CD4-positive, alpha-beta T cell treated with Interleukin-15 for 1 hour (primary cell): ENCODE results near the gene OTOA.
A peak's percentile ranks its signal among the peaks of the same experiment; 100 is the strongest.
"Not testable (repeated sequence)": the region's sequence is repeated elsewhere in the genome, so short reads cannot be mapped to it uniquely, and the experiment has no call there.

Experiments used
- DNase-seq: peaks from one replicate; pipeline ENCODE4 v3.0.0-alpha.2; 2020

Gene OTOA

GRCh38 chr16:21683184-21683583, 19.4 kb downstream of the OTOA start:
- DNase-seq = no peak

GRCh38 chr16:21684199-21684598, 20.4 kb downstream of the OTOA start:
- no peak for DNase-seq

GRCh38 chr16:21685034-21685455, 21.3 kb downstream of the OTOA start:
- no peak for DNase-seq

- no peak for DNase-seq
Observed at GRCh38 chr16:21689107-21689506, 25.3 kb downstream of the OTOA start.

GRCh38 chr16:21690967-21691366, 27.2 kb downstream of the OTOA start:
- DNase-seq = not testable (repeated sequence)

- no peak for DNase-seq
Observed at GRCh38 chr16:21694609-21695008, 30.8 kb downstream of the OTOA start.

- DNase-seq = no peak
Observed at GRCh38 chr16:21697032-21697431, 33.3 kb downstream of the OTOA start.

GRCh38 chr16:21698169-21699032, 34.6 kb downstream of the OTOA start:
- DNase-seq = no peak

- DNase-seq = no peak
Observed at GRCh38 chr16:21701271-21701670, 37.5 kb downstream of the OTOA start.

GRCh38 chr16:21702276-21702675, 38.5 kb downstream of the OTOA start:
- no peak for DNase-seq

GRCh38 chr16:21703156-21703555, 39.4 kb downstream of the OTOA start:
- DNase-seq = no peak

- DNase-seq = no peak
Observed at GRCh38 chr16:21703589-21704174, 39.9 kb downstream of the OTOA start.

GRCh38 chr16:21704266-21704665, 40.5 kb downstream of the OTOA start:
- DNase-seq = no peak

- DNase-seq = no peak
Observed at GRCh38 chr16:21704733-21705132, 41.0 kb downstream of the OTOA start.

GRCh38 chr16:21708533-21709115, 44.9 kb downstream of the OTOA start:
- DNase-seq = peak; percentile 75

- DNase-seq = no peak
Observed at GRCh38 chr16:21710938-21711337, 47.2 kb downstream of the OTOA start.

- DNase-seq = no peak
Observed at GRCh38 chr16:21713549-21714368, 50.0 kb downstream of the OTOA start.

- not testable (repeated sequence) for DNase-seq
Observed at GRCh38 chr16:21714369-21714618, 50.5 kb downstream of the OTOA start.

- no peak for DNase-seq
Observed at GRCh38 chr16:21717608-21718007, 53.8 kb downstream of the OTOA start.

- DNase-seq = no peak
Observed at GRCh38 chr16:21719283-21719682, 55.5 kb downstream of the OTOA start.

GRCh38 chr16:21720533-21720932, 56.8 kb downstream of the OTOA start:
- no peak for DNase-seq

- no peak for DNase-seq
Observed at GRCh38 chr16:21722771-21723455, 59.1 kb downstream of the OTOA start.

GRCh38 chr16:21723532-21723931, 59.8 kb downstream of the OTOA start:
- DNase-seq = no peak
